Body of pancreas (tissue), 4 donors: ENCODE measurements around the gene PTPRM. TPM values are rescaled to one million over a fixed set of nuclear protein-coding genes. Genes with fewer than 3 reads are reported as not detected.

Experiments
- ATAC-seq: fragments of 150-250 bp; one replicate; pipeline ENCODE4 v1.9.1; 2016
- DNase-seq, 4 donors: peaks; one replicate each; pipeline ENCODE4 v3.0.0-alpha.2; 2019
- H3K27ac ChIP-seq, 4 donors: fragments of 200-600 bp; sonication (generic); 1 replicate in 3 of 4; 2 replicates in 1 of 4; pipeline versions ENCODE4 v1.5.1 to v1.6.1; 2016 to 2019; ENCODE audit warnings: mild to moderate bottlenecking in 1 of 4, mixed read lengths in 1 of 4, moderate library complexity in 1 of 4
- H3K27me3 ChIP-seq, 2 donors: fragments of 200-600 bp; sonication (generic); one replicate each; pipeline ENCODE4 v1.6.0; 2016; ENCODE audit warnings: mild to moderate bottlenecking in 1 of 2
- H3K36me3 ChIP-seq, 2 donors: fragments of 200-600 bp; sonication (generic); replicated peaks in 1 of 2; 2 replicates each; pipeline ENCODE4 v1.5.1; 2016; ENCODE audit warnings: low read depth in 2 of 2; ENCODE audit not compliant: insufficient read depth in 1 of 2
- H3K4me1 ChIP-seq: fragments of 200-600 bp; sonication (generic); one replicate; pipeline ENCODE4 v1.6.0; 2016
- H3K4me3 ChIP-seq, 2 donors: fragments of 200-600 bp; sonication (generic); 1 replicate in 1 of 2; 2 replicates in 1 of 2; pipeline ENCODE4 v1.5.1; 2016 to 2019
- H3K9me3 ChIP-seq, 3 donors: fragments of 200-600 bp; sonication (generic); 1 replicate in 2 of 3; 2 replicates in 1 of 3; pipeline ENCODE4 v1.5.1; 2016
- CTCF ChIP-seq, 7 experiments: fragments of 450-650 bp in 4 of 7; fragments of 200-600 bp in 3 of 7; sonication (generic) in 3 of 7; IDR thresholded peaks; one replicate each; pipeline ENCODE4 v1.5.1; 2016 to 2019; ENCODE audit warnings: antibody characterized with exemption in 7 of 7
- POLR2A ChIP-seq, 3 donors: fragments of 450-650 bp; IDR thresholded peaks; one replicate each; pipeline ENCODE4 v1.6.1; 2016; ENCODE audit warnings: antibody characterized with exemption in 3 of 3, mild to moderate bottlenecking in 2 of 3
- WGBS, 2 donors: methylation state at CpG; one replicate each; pipeline ENCODE4 v1.1.5; 2017; 5-methylcytosine and 5-hydroxymethylcytosine counted together
- intact Hi-C: fragments of 100-400 bp; cut with DNase I; formaldehyde crosslinking; loops from one replicate; pipeline ENCODE4 v1.15.1; 2023
- total RNA-seq, 2 donors: library from RNA; depleted of rRNA; stranded (reverse); fragments of >200 nt; gene quantifications; one replicate each; pipeline ENCODE4 v1.1.0, GENCODE V29; 2016

PTPRM gene
- total RNA-seq, 2 donors from 2014 or later = 38.2 to 48.0 TPM

DNA sequence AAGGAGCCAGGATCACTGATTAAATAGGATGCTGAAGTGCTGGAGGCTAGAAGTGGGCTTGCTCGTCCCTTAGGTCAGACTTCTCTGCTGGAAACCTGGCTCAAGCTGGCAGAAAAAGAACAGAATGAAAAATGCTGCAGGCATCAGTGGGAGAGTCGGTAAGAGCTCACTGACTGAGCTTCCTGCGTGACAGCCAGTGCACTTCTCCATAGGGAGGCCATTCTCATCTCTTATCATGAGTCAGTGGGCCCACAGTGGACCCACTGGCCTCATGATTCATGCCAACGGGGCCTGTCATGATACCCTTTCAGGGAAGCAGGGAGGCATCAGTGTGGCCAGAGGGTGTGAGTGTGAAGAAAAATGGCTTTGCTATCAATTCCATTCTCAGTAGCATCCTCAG, 498.2 kb downstream of the PTPRM start:
- no peaks in the 10 kb centered on the region for H3K27me3 ChIP-seq
- no peak for ATAC-seq
- TF ChIP-seq POLR2A (IDR thresholded peaks at IDR 0.05) (no peak), CTCF (IDR thresholded peaks at IDR 0.05) (no peak)
- H3K9me3 ChIP-seq = no peaks in the 10 kb centered on the region
- 86 to 90% methylated on average over 4 of the region's 4 CpGs for WGBS, 2 donors
- no peaks in the 10 kb centered on the region for H3K36me3 ChIP-seq
- H3K4me3 ChIP-seq = no peak overlapping the region
- H3K27ac ChIP-seq = no peak overlapping the region
- DNase-seq = no peak
- intact Hi-C loops = no loop called here
- no peaks in the 10 kb centered on the region for H3K4me1 ChIP-seq

- Histone ChIP-seq H3K36me3 (no peaks in the 10 kb centered on the region), H3K9me3 (no peaks in the 10 kb centered on the region), H3K27ac (no peak overlapping the region), H3K27me3 (no peaks in the 10 kb centered on the region), H3K4me1 (no peaks in the 10 kb centered on the region), H3K4me3 (no peak overlapping the region)
- WGBS, 2 donors = 84 to 91% methylated on average over 1 of the region's 1 CpG
- intact Hi-C loops = no loop called here
- ATAC-seq = no peak
- no peak for TF ChIP-seq POLR2A (IDR thresholded peaks at IDR 0.05)
- no peak for TF ChIP-seq CTCF (IDR thresholded peaks at IDR 0.05)
- no peak for DNase-seq
Observed at GRCh38 chr18:8065773-8066172, 498.7 kb downstream of the PTPRM start.

GRCh38 chr18:8069708-8070107, 502.6 kb downstream of the PTPRM start:
- DNase-seq (no peak), ATAC-seq (no peak)
- Histone ChIP-seq H3K27me3 (no peaks in the 10 kb centered on the region), H3K9me3 (no peaks in the 10 kb centered on the region), H3K27ac (no peak overlapping the region), H3K4me1 (no peaks in the 10 kb centered on the region), H3K4me3 (no peak overlapping the region), H3K36me3 (no peaks in the 10 kb centered on the region)
- 95 to 97% methylated on average over 8 of the region's 8 CpGs for WGBS, 2 donors
- no peak for TF ChIP-seq CTCF (IDR thresholded peaks at IDR 0.05)
- TF ChIP-seq POLR2A (IDR thresholded peaks at IDR 0.05) = no peak
- intact Hi-C loops = no loop called here

- H3K4me1 ChIP-seq = no peaks in the 10 kb centered on the region
- no peak overlapping the region for H3K4me3 ChIP-seq
- no peaks in the 10 kb centered on the region for H3K9me3 ChIP-seq
- ATAC-seq = no peak
- no peak overlapping the region for H3K27ac ChIP-seq
- TF ChIP-seq CTCF (IDR thresholded peaks at IDR 0.05) (no peak), POLR2A (IDR thresholded peaks at IDR 0.05) (no peak)
- no peak for DNase-seq
- no peaks in the 10 kb centered on the region for H3K36me3 ChIP-seq
- no peaks in the 10 kb centered on the region for H3K27me3 ChIP-seq
- 75 to 79% methylated on average over 3 of the region's 3 CpGs for WGBS, 2 donors
- intact Hi-C loops = no loop called here
Observed at GRCh38 chr18:8073167-8073566, 506.1 kb downstream of the PTPRM start.

- H3K4me1 ChIP-seq = no peaks in the 10 kb centered on the region
- intact Hi-C loops = no loop called here
- no peaks in the 10 kb centered on the region for H3K9me3 ChIP-seq
- no peaks in the 10 kb centered on the region for H3K27me3 ChIP-seq
- H3K27ac ChIP-seq = no peak overlapping the region
- TF ChIP-seq CTCF (IDR thresholded peaks at IDR 0.05) (no peak), POLR2A (IDR thresholded peaks at IDR 0.05) (no peak)
- H3K4me3 ChIP-seq = no peak overlapping the region
- no peaks in the 10 kb centered on the region for H3K36me3 ChIP-seq
- ATAC-seq (no peak), DNase-seq (no peak)
Observed at GRCh38 chr18:8080092-8080491, 513.0 kb downstream of the PTPRM start.
